WI38 (cell line): ENCODE measurements around the gene USP30.

ENCODE experiments used
- H3K4me3 ChIP-seq: 2 replicates; pipeline ENCODE4 v1.5.1; 2011; ENCODE audit warnings: low read depth, mild to moderate bottlenecking, control low read depth, low read length
- TF ChIP-seq, protein P1 (sequence below): IDR thresholded peaks from 2 replicates; pipeline ENCODE4 v1.5.1; 2012; ENCODE audit warnings: low read depth, mild to moderate bottlenecking, control low read depth, low read length

The USP30 gene

DNA sequence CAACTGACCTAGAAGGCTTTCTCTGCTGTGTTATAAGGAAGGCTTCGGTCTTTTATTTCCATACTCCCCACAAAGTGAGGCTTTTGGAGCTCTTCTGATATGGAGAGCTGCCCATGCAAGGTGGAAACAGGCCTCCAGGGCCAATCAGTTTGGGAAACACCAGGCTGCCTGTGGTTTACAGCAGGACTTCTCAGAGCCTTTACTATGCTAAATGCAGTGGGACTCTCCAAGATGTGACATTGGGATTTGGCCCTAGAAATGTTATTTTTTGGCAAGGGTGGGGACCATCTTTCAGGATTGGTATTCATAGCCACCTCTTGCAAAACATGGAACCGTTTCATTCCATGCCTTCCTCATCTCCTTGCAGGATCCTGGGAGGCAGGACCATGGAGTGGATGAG is 67.7 kb downstream of the USP30 start:
- TF ChIP-seq, protein P1, sequence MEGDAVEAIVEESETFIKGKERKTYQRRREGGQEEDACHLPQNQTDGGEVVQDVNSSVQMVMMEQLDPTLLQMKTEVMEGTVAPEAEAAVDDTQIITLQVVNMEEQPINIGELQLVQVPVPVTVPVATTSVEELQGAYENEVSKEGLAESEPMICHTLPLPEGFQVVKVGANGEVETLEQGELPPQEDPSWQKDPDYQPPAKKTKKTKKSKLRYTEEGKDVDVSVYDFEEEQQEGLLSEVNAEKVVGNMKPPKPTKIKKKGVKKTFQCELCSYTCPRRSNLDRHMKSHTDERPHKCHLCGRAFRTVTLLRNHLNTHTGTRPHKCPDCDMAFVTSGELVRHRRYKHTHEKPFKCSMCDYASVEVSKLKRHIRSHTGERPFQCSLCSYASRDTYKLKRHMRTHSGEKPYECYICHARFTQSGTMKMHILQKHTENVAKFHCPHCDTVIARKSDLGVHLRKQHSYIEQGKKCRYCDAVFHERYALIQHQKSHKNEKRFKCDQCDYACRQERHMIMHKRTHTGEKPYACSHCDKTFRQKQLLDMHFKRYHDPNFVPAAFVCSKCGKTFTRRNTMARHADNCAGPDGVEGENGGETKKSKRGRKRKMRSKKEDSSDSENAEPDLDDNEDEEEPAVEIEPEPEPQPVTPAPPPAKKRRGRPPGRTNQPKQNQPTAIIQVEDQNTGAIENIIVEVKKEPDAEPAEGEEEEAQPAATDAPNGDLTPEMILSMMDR: no peak
- H3K4me3 ChIP-seq: no peak overlapping the region

DNA sequence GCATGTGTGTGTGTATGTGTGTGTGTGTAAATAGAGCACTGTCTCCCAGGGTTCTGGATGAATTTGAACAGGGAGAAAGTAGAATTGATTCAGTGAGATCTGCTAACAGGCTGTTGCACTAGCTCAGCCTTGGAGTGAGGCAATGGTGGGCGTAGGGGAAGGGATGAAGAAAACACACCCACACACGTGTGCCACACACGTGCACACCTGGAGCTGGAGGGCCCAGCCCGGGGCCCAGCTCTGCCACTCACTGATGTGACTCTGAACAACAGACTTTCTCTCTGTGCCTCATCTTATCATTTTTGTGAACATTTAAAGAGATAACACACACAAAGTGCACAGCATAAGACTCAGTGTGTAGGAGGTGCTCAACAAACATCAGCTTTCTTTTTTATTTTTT is 68.2 kb downstream of the USP30 start:
- H3K4me3 ChIP-seq: no peak overlapping the region
- TF ChIP-seq, protein P1: no peak

DNA sequence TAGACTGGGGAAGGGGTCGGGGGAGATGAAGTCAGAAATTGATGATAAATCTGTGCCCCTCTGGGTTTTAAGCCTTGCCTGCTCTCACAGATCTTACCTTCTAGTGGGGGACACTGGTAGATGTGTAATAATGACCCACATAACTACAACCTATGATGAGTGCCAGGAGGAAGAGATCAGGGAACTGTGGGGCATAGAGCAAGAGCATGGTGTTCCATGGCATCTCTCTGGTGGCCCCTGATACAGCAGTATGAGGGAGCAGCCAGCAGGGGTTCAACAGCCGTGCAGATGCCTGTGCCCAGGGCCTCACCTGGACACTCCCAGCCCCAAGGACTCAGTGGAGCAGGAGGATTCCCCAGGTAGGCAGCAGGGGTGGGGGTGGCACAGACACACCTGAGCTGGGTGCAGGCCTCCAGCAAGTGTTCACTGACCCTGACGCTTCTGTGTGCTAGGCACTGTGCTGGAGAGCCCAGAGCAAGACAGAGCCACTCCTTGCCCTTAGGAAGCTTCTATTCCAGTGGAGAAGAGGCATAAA is 69.0 kb downstream of the USP30 start:
- no peak overlapping the region for H3K4me3 ChIP-seq
- TF ChIP-seq, protein P1: no peak

DNA sequence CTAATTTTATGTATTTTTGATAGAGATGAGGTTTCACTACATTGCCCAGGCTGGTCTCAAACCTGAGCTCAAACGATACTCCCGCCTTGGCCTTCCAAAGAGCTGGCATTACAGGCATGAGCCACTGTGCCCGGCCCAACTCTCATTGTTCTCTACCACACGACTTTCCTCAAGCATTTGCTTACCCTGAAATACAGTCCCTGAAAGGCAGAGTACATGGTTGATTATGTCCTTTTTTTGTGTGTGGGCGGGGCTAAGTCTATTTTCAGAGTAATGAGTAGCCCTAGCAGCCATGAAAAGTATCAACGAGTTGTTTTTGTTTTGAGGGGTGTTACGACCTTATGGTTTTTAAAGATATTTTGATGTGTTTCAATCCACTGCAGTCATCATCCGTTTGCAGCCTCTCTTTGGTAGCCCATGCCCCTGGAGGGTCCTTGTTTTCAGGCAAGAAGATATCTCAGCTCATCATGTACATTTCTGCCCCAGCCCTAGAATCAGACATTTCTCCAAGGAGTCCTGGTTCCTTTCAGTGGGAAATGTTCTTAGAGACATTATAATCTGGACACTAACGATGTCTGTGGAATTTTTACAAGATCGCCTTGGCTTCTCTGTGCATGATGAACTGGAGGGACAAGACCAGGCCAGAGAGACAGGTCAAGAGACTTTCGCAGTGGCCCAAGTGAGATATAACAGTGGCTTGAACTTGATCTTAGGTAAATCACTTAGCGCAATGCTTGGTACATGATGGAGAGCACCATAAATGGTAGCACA is 72.7 kb downstream of the USP30 start:
- TF ChIP-seq, protein P1: no peak
- H3K4me3 ChIP-seq: no peak overlapping the region

DNA sequence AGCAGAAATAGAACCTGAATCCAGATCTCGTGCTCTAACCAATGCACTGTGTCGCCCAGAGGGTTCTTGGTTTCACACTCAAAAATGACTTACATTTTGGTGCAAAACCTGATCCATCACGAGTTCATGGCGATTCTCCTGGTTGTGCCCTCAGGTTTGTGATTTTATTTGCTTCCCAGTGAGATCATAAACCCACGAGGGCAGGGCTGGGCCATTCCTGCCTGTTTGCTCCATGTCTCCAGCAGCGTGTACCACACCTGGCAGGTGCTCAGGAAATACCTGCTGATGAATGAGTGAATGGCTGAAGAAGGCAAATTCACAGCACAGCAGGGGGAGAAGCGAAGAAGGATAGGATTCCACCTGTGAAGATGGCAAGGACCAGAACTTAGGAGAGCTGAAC is 73.4 kb downstream of the USP30 start:
- TF ChIP-seq, protein P1: no peak
- no peak overlapping the region for H3K4me3 ChIP-seq

DNA sequence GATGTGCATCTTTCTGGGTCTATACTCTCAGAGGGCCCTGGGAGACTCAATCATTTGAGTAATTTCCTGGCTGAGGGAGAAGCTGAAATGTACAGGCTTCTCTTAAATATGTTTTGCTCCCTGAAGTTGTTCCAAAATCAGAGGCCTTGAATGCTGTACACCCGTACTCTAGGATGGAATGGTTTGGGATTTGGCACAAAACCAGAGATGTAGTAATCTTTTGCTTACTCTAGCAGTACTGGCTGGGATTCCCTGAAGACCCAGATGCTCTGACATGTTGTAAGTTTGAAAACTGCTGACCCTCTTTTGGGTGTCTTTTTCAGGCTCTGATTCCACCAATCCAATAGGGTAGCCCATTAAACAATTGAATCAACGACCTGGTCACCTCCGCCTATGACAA is 74.4 kb downstream of the USP30 start:
- TF ChIP-seq, protein P1: no peak
- no peak overlapping the region for H3K4me3 ChIP-seq

DNA sequence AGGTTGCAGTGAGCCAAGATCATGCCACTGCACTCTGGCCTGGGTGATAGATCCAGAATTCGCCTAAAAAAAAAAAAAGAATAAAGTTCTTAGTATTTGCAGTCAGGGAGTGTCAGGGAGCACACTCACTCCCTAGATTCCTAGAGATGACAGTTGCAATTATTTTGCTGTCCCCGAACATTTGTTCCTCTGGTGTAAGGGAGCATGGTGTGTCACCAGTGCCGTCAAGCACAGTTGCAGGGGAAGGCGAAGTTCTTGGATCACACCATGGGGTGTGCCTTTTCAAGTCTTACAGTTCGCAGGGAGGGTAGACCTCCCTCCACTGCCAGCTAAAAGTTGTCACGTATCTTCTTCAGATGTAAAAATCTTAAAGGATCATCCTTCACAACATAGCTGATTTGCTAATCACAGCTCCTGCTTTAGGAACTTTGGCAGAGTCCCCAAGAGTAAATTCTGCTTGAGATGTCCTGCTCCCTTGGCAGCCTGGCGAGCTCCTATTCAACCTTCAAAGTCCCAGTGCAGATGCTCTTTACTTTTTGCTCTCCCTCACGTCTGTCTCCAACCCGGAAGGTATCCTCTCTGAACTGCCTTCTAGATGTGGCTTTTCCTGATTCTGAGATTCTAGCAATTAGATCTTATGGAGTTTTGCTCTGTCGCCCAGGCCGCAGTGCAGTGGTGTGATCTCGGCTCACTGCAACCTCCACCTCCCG is 75.3 kb downstream of the USP30 start:
- no peak overlapping the region for H3K4me3 ChIP-seq
- TF ChIP-seq, protein P1: no peak
